Activated CD4-positive, alpha-beta memory T cell treated with anti-CD3 and anti-CD28 coated beads, Interleukin-2, amount 10 ng/mL, durations not matched to agents 7 days and 5 days (primary cell): Measurements from ENCODE around the gene CNNM4. TPM values are rescaled to one million over a fixed set of nuclear protein-coding genes. Genes with fewer than 3 reads are reported as not detected.

Experiments
- CTCF ChIA-PET: fragments of 350-600 bp; sonication (Branson Sonifier 250); formaldehyde crosslinking; loops from one replicate; lab custom pipeline; 2021; ENCODE audit warnings: antibody characterized with exemption, inconsistent platforms; lab: Charles Lee
- POLR2A ChIA-PET: fragments of 350-600 bp; sonication (Branson Sonifier 250); formaldehyde crosslinking; loops from one replicate; lab custom pipeline; 2021; ENCODE audit warnings: antibody characterized with exemption; lab: Charles Lee
- DNase-seq: peaks from one replicate; pipeline ENCODE4 v3.0.0-alpha.2; 2020
- H3K27ac Mint-ChIP-seq: one replicate; pipeline ENCODE4 v1.8.0; 2021; ENCODE audit warnings: mild to moderate bottlenecking, mixed read lengths
- H3K27me3 Mint-ChIP-seq: one replicate; pipeline ENCODE4 v1.8.0; 2021; ENCODE audit warnings: mixed read lengths
- H3K36me3 Mint-ChIP-seq: one replicate; pipeline ENCODE4 v1.8.0; 2021; ENCODE audit warnings: low read depth, mixed read lengths
- H3K4me1 Mint-ChIP-seq: one replicate; pipeline ENCODE4 v1.8.0; 2021; ENCODE audit warnings: mixed read lengths
- H3K4me3 Mint-ChIP-seq: one replicate; pipeline ENCODE4 v1.8.0; 2021; ENCODE audit warnings: mild to moderate bottlenecking, mixed read lengths
- H3K9me3 Mint-ChIP-seq: one replicate; pipeline ENCODE4 v1.8.0; 2021; ENCODE audit warnings: mixed read lengths
- total RNA-seq, 2 experiments: library from RNA; stranded (reverse); gene quantifications; one replicate each; pipeline ENCODE4 v1.2.3, GENCODE V29; 2021

Gene CNNM4
- total RNA-seq, 2 experiments from 2014 or later: 8.6 to 9.4 TPM

DNA sequence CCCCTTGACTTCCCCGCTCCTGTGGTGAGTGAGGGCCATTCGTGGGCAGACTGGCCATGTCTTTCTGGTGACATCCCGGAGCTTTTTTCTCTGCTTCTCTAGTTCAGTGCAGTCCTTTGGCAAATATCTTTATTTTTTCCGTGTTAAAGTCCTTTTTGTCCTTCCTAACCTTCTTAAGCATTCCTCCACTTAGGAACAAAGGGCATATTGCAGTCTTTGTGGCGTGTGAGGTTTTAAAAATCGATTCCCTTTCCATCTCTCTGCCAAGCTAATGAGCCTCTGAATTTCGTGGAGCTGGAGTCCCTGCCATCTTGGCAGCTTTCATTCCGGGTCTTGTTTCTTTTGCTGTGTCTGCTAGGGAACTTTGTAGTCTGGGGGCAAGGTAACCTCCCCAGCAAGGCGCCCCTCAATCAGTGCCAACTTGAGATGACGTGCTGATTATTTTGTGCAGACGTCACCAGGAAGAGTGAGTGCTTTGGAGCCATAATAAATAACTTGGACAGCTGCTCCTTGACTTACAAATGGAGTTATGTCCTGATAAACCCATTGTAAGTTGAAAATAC, 60.5 kb downstream of the CNNM4 start:
- no peaks in the 10 kb centered on the region for H3K9me3 Mint-ChIP-seq
- no peak overlapping the region for H3K27ac Mint-ChIP-seq
- ChIA-PET CTCF (interaction anchor here (1.2 to 1.3 kb wide), 2 partner anchors 20 to 140 kb away, joined by 3 to 5 read pairs; no protein-coding TSS in a partner anchor), POLR2A (interaction anchor here (0.7 to 0.9 kb wide), 2 partner anchors 13 to 18 kb away, joined by 3 to 5 read pairs; no protein-coding TSS in a partner anchor)
- peaks cover 48% of the 10 kb centered on the region for H3K4me1 Mint-ChIP-seq
- no peak for DNase-seq
- no peaks in the 10 kb centered on the region for H3K27me3 Mint-ChIP-seq
- peaks cover 49% of the 10 kb centered on the region for H3K36me3 Mint-ChIP-seq
- H3K4me3 Mint-ChIP-seq: no peak overlapping the region

DNA sequence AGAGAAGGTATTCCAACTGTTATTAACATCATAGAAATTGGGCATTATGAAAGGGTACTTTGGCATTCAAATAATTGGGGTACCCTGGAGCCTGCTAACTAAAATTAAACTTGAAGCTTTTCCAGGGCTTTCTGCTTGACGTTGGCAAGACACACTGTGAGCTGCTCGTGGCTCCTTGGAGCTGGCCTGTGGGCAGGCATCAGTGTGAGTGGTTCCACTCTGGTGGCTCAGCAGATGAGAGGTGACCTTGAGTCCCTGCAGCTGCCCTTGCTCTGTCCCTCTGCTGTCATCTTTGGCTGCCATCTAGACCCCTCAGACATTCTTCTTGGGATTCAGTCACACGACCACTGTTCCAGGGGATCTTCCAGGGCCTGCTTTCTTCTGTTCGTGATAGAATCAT, 62.1 kb downstream of the CNNM4 start:
- ChIA-PET POLR2A (no interaction called here), CTCF (no interaction called here)
- H3K4me1 Mint-ChIP-seq: peaks cover 40% of the 10 kb centered on the region

DNA sequence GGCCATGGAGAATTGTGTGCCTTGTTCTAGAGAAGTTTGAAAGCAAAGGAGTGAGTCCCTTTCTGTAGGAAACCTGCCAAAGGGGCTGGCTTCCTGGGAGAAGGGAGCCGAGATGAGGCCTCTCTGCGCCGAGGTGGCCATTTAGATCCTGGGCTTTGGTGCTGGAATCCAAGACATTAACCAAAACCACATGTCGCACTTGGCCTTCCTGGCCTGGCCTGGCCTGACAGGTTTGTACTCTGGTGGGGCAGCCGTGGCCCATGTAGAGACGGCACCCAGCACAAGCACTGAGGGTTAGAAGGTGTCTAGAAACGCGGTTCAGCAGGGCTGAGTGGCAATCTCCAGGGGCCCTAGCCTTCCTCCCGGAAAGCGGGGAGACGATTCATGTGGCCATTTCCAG, 62.5 kb downstream of the CNNM4 start:
- H3K4me1 Mint-ChIP-seq: peaks cover 36% of the 10 kb centered on the region
- no peak for DNase-seq
- CTCF ChIA-PET: no interaction called here
- no peak overlapping the region for H3K27ac Mint-ChIP-seq
- POLR2A ChIA-PET: interaction anchor here (1.1 kb wide), 1 partner anchor 16 kb away, joined by 3 read pairs; no protein-coding TSS in a partner anchor
- H3K4me3 Mint-ChIP-seq: no peak overlapping the region
- H3K27me3 Mint-ChIP-seq: no peaks in the 10 kb centered on the region
- H3K9me3 Mint-ChIP-seq: no peaks in the 10 kb centered on the region
- peaks cover 51% of the 10 kb centered on the region for H3K36me3 Mint-ChIP-seq

More for the DNA sequence above, 62.1 kb downstream of the CNNM4 start:
- H3K36me3 Mint-ChIP-seq: peaks cover 51% of the 10 kb centered on the region
- H3K27me3 Mint-ChIP-seq: no peaks in the 10 kb centered on the region
- DNase-seq: no peak
- H3K27ac Mint-ChIP-seq: no peak overlapping the region
- no peak overlapping the region for H3K4me3 Mint-ChIP-seq
- H3K9me3 Mint-ChIP-seq: no peaks in the 10 kb centered on the region

DNA sequence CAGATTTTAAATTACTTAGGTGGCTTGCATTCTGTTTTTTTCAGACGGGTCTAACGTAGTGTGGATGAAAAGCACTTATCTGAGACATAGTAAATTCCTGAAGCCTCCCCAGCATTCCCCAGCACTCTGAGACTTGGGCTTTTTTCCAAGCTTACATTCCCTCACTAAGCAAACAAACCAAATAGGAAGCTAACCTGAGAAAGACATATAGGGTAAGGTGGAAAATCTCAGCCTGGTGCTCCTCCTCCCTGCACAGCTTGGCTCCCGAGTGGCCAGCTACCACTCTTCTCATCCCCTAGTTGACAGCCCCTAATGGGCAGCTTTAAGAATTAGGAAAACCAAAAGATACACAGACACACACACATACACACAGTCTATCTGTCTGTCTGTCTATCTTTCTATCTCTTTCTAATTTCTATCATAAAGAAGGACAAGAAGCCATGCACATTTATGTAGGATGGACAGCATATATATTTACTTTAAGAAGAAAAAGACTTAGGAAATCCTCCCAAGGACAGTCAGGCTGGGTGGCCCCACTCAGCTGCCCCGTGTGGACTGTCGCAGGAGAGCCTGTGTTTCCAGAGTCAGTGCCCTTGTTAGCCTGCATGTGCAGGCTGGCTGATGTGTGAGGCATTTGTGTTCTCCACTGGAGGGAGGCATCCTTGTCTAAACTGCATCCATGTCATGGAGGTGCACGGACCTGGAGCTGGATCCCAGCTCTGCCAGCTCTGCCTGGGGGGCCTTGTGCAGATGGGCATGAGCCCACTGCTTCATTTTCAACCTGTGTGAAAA, 63.6 kb downstream of the CNNM4 start:
- no peak for DNase-seq
- H3K9me3 Mint-ChIP-seq: no peaks in the 10 kb centered on the region
- no peaks in the 10 kb centered on the region for H3K27me3 Mint-ChIP-seq
- no peak overlapping the region for H3K4me3 Mint-ChIP-seq
- no peak overlapping the region for H3K27ac Mint-ChIP-seq
- peaks cover 25% of the 10 kb centered on the region for H3K4me1 Mint-ChIP-seq
- H3K36me3 Mint-ChIP-seq: peaks cover 48% of the 10 kb centered on the region
- ChIA-PET CTCF (interaction anchor here (1.2 kb wide), 1 partner anchor 33 kb away, joined by 4 read pairs; the partner anchor contains the start of gene ANKRD39), POLR2A (interaction anchor here (0.8 to 1.2 kb wide), 3 partner anchors 8 to 138 kb away, joined by 3 to 6 read pairs (median 4); partner anchors contain the start of gene CNNM3)

DNA sequence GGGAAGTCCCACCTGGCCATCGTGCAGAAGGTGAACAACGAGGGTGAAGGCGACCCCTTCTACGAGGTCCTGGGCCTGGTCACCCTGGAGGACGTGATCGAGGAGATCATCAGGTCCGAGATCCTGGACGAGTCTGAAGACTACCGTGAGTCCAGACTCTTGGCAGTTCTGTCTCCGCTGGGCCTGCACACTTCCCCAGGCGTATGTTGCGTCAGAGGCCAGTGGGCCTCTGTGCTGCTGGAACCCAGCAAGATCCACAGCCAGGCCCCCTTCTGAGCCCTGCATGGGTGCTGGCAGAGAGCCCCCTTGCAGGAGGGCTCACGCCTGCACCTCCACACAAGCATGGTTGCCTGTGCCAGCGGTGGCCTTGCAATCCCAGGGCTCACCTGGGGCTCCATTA, 64.4 kb downstream of the CNNM4 start:
- no peak for DNase-seq
- ChIA-PET POLR2A (interaction anchor here (1.2 kb wide), 1 partner anchor 9 kb away, joined by 4 read pairs; the partner anchor contains the start of gene CNNM3), CTCF (interaction anchor here (1.2 kb wide), 1 partner anchor 33 kb away, joined by 4 read pairs; the partner anchor contains the start of gene ANKRD39)
- H3K4me3 Mint-ChIP-seq: no peak overlapping the region
- no peaks in the 10 kb centered on the region for H3K27me3 Mint-ChIP-seq
- H3K9me3 Mint-ChIP-seq: no peaks in the 10 kb centered on the region
- H3K27ac Mint-ChIP-seq: no peak overlapping the region
- H3K36me3 Mint-ChIP-seq: peaks cover 47% of the 10 kb centered on the region
- peaks cover 17% of the 10 kb centered on the region for H3K4me1 Mint-ChIP-seq

DNA sequence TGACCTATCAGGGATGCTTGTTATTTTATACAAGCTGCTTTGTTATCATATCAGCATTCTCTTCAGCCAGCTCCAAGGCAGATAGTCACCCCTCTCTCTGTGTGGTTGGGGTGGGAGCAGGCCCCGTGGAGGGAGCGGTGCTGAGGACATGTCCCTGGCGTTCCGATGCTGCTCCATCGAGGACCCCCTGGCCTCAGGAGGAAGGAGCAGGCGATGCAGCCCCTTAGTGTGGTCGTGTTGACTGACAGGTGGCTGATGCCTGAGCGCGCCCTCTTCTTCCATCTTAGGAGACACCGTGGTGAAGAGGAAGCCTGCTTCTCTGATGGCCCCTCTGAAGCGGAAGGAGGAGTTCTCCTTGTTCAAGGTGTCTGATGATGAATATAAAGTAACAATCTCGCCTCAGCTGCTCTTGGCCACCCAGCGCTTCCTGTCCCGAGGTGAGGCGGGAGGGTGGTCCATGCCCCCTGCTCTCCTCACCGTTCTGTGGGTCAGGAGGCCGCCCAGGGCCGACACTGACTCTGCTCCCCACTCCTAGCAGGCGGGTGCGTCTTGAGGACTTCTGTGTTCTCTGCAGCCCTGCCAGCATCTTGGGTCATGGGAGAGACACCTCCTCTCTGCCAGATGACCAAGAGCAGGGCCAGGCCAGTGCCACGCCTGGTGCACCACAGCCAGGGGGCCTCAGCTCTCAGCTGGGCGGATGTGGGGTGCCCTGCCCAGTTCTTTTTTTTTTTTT, 66.0 kb downstream of the CNNM4 start:
- no peaks in the 10 kb centered on the region for H3K9me3 Mint-ChIP-seq
- no peaks in the 10 kb centered on the region for H3K27me3 Mint-ChIP-seq
- H3K4me3 Mint-ChIP-seq: no peak overlapping the region
- ChIA-PET CTCF (no interaction called here), POLR2A (interaction anchor here (1.3 kb wide), 1 partner anchor 9 kb away, joined by 4 read pairs; no protein-coding TSS in a partner anchor)
- DNase-seq: no peak
- H3K4me1 Mint-ChIP-seq: peaks cover under 1% of the 10 kb centered on the region
- no peak overlapping the region for H3K27ac Mint-ChIP-seq
- H3K36me3 Mint-ChIP-seq: peaks cover 55% of the 10 kb centered on the region

DNA sequence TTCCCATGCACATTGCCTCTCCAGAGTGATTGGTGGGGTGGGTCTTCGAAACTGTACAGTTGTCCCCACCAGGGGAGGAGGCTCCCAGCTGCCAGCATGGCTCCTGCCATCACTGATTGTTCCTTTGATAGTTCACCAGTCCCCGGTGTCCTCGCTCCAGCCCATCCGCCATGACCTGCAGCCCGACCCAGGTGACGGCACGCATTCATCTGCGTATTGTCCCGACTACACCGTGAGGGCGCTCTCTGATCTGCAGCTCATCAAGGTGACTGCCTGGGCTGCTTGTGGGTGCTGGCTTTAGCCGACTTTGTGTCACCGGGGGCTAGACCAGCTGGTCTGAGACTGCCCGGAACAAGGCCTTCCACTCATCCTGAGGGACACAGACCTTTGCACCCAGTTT, 67.7 kb downstream of the CNNM4 start:
- Mint-ChIP-seq H3K9me3 (no peaks in the 10 kb centered on the region), H3K27me3 (no peaks in the 10 kb centered on the region), H3K36me3 (peaks cover 69% of the 10 kb centered on the region), H3K4me3 (no peak overlapping the region), H3K27ac (no peak overlapping the region), H3K4me1 (no peaks in the 10 kb centered on the region)
- ChIA-PET CTCF (no interaction called here), POLR2A (interaction anchor here (1.4 kb wide), 1 partner anchor 11 kb away, joined by 3 read pairs; no protein-coding TSS in a partner anchor)
- no peak for DNase-seq

DNA sequence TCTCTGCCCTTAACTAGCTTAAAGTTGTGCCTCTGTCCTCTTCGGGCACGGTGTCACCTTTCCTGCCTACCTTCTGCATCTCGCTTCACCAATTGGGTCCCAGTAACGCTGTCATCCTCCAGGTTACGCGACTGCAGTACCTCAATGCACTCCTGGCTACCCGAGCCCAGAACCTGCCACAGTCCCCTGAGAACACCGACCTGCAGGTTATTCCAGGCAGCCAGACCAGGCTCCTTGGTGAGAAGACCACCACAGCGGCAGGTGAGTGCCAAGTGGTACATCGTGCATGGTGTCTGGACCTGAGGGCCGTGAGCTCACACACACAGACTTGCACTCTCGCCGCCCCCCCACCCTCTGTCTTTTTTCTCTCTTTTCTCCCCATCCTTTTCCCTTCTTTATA, 68.2 kb downstream of the CNNM4 start:
- H3K4me1 Mint-ChIP-seq: no peaks in the 10 kb centered on the region
- no peaks in the 10 kb centered on the region for H3K9me3 Mint-ChIP-seq
- peaks cover 73% of the 10 kb centered on the region for H3K36me3 Mint-ChIP-seq
- no peak for DNase-seq
- no peak overlapping the region for H3K4me3 Mint-ChIP-seq
- POLR2A ChIA-PET: interaction anchor here (1.4 kb wide), 1 partner anchor 10 kb away, joined by 3 read pairs; no protein-coding TSS in a partner anchor
- no peaks in the 10 kb centered on the region for H3K27me3 Mint-ChIP-seq
- CTCF ChIA-PET: no interaction called here
- H3K27ac Mint-ChIP-seq: no peak overlapping the region

DNA sequence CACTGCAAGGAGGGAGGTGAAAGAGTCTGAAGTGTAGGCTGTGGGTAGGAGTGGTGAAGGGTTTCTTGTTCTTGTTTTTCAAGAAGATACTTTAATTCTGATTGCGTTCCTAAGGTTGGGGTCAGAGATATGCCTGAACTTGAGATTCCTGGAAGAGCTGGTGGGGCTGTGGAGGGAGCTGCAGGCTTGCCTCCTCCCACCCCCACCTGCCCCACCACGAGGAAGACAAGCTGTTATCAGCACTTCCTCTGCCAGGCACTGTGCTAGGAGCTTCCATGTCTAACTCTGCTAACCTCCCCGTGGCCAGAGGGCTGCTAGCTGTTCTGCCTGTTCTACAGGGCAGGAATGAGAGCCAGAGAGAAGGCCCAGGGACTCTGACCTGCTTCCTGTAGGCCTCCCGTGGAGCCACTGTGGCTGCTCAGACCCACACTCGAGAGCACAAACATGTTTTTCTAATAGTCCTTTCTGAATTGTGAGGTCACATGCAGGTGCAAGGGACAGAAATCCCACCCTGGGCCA, 69.4 kb downstream of the CNNM4 start:
- H3K4me1 Mint-ChIP-seq: no peaks in the 10 kb centered on the region
- ChIA-PET CTCF (no interaction called here), POLR2A (no interaction called here)
- H3K27ac Mint-ChIP-seq: no peak overlapping the region
- H3K27me3 Mint-ChIP-seq: no peaks in the 10 kb centered on the region
- no peak for DNase-seq
- peaks cover 65% of the 10 kb centered on the region for H3K36me3 Mint-ChIP-seq
- H3K9me3 Mint-ChIP-seq: no peaks in the 10 kb centered on the region
- H3K4me3 Mint-ChIP-seq: no peak overlapping the region

DNA sequence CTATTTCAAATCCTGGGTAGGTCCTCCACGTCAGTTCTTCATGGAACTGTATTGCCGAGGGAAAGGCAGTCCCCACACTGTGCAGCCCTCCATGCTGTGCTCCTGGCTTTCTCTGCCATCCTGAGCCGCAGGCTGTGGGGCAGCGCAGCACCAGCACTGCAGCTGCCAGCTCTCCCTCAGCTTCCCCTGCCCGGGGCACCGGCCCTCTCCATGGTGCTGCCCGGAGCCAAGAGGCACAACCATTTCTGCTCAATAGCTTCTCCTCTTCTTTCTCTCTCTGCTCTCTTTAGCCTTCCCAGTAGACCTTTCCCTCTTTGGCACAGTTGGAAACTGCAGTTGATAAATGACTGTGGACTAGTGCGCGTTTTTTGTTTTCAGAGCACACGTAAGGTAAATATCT, 71.0 kb downstream of the CNNM4 start:
- no peak for DNase-seq
- H3K36me3 Mint-ChIP-seq: peaks cover 63% of the 10 kb centered on the region
- no peaks in the 10 kb centered on the region for H3K27me3 Mint-ChIP-seq
- no peak overlapping the region for H3K4me3 Mint-ChIP-seq
- POLR2A ChIA-PET: interaction anchor here (1.0 to 1.2 kb wide), 2 partner anchors 14 to 130 kb away, joined by 3 to 4 read pairs; no protein-coding TSS in a partner anchor
- no peak overlapping the region for H3K27ac Mint-ChIP-seq
- no peaks in the 10 kb centered on the region for H3K4me1 Mint-ChIP-seq
- CTCF ChIA-PET: no interaction called here
- no peaks in the 10 kb centered on the region for H3K9me3 Mint-ChIP-seq

DNA sequence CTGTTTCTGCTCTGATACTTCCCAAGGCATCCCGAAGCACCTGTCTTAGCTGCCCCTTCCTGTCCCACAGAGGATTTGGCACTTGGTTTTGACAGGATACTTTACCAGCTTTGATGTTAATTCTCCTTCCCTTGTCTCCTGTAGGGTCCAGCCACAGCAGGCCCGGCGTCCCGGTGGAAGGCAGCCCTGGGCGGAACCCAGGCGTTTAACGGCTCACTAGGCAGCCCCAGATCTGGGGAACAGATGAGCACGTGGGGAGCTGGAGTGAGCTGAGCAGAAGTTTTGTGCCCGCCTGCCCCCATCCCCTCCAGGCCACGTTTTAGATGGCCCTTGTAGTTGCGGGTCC, 71.7 kb downstream of the CNNM4 start:
- no peaks in the 10 kb centered on the region for H3K4me1 Mint-ChIP-seq
- no peak for DNase-seq
- H3K9me3 Mint-ChIP-seq: no peaks in the 10 kb centered on the region
- ChIA-PET POLR2A (interaction anchor here (1.0 to 1.2 kb wide), 2 partner anchors 14 to 129 kb away, joined by 3 to 4 read pairs; no protein-coding TSS in a partner anchor), CTCF (no interaction called here)
- no peaks in the 10 kb centered on the region for H3K27me3 Mint-ChIP-seq
- no peak overlapping the region for H3K27ac Mint-ChIP-seq
- H3K4me3 Mint-ChIP-seq: no peak overlapping the region
- H3K36me3 Mint-ChIP-seq: peaks cover 64% of the 10 kb centered on the region

DNA sequence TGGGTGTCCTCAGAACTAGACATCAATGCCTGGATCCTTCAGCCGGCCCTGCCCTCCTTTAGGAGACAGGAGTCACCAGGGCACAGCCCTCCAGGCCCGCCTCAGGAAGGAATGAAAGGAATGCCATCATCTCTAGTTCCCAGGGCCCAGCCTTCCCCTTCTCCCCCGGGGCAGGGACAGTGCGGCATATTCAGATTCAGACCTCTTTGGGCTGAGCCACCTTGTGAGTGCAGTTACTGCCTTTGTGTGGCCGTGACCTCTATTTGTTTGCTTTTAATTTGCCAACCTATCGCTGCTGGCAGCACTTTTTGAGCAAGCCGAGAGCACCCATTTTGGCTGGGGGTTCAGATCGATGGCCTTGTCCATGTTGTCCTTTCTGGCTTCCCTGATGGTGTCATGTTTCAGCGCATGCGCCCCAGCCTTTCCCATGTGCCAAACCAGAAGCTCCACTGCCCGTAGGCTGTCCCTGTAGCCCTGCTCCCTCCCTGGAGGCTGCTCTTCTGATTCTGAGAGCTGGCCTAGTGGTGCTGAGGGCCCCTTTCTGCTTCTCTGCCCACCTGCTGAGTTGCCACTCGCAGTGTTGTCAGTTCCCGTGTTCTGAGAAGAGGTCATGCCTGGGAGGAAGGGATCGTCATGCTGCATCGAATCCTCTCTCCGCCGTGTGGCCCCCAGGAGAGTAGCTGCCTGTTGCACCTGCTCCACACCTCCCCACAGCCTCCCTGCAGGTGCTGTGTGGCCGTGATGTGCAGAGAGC, 72.2 kb downstream of the CNNM4 start:
- Mint-ChIP-seq H3K36me3 (peaks cover 64% of the 10 kb centered on the region), H3K4me3 (no peak overlapping the region), H3K4me1 (peaks cover under 1% of the 10 kb centered on the region), H3K27ac (no peak overlapping the region), H3K27me3 (no peaks in the 10 kb centered on the region), H3K9me3 (no peaks in the 10 kb centered on the region)
- POLR2A ChIA-PET: interaction anchor here (0.7 to 1.2 kb wide), 4 partner anchors 12 to 128 kb away, joined by 3 to 4 read pairs (median 4); partner anchors contain the start of gene CNNM3
- CTCF ChIA-PET: interaction anchor here (0.6 kb wide), 1 partner anchor 273 kb away, joined by 3 read pairs; no protein-coding TSS in a partner anchor
- DNase-seq: no peak
